ENCODE data around the gene MGLL.

DNA sequence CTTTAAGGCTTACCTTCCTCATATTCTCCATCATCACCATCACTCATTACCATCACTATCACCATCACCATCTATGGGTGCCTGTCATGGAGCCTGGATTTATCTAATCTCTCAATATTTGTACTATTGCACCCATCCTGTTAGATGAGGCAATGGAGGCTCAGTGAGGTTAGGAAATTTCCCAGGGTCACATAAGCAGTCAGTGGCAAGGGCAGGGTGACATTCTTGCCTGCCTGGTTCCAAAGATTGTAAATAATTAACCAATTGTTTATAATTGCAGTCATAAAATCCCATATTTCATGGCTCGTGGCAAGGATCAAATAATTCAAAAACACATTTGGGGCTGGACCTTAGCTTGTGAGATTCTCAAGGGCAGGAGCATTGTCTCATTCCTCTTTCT is 55.2 kb downstream of the MGLL start:
- TF ChIP-seq, protein P1, sequence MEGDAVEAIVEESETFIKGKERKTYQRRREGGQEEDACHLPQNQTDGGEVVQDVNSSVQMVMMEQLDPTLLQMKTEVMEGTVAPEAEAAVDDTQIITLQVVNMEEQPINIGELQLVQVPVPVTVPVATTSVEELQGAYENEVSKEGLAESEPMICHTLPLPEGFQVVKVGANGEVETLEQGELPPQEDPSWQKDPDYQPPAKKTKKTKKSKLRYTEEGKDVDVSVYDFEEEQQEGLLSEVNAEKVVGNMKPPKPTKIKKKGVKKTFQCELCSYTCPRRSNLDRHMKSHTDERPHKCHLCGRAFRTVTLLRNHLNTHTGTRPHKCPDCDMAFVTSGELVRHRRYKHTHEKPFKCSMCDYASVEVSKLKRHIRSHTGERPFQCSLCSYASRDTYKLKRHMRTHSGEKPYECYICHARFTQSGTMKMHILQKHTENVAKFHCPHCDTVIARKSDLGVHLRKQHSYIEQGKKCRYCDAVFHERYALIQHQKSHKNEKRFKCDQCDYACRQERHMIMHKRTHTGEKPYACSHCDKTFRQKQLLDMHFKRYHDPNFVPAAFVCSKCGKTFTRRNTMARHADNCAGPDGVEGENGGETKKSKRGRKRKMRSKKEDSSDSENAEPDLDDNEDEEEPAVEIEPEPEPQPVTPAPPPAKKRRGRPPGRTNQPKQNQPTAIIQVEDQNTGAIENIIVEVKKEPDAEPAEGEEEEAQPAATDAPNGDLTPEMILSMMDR (IDR thresholded peaks at IDR 0.05) = no peak
- TF ChIP-seq POLR2A (IDR thresholded peaks at IDR 0.05) = no peak
- TF ChIP-seq POLR2AphosphoS5 (IDR thresholded peaks at IDR 0.05) = no peak
- no peak for TF ChIP-seq EP300 (IDR thresholded peaks at IDR 0.05)

All from suprapubic skin (tissue), 4 donors.